ENCODE measurements around the gene DGKI.

GRCh38 chr7:137727413-137727812 is 119.4 kb downstream of the DGKI start:
- TF ChIP-seq CTCF (IDR thresholded peaks at IDR 0.05) (no peak), POLR2A (IDR thresholded peaks at IDR 0.05; ENCODE audit: low read depth) (no peak)
